Measurements from ENCODE around the gene PPEF1.
A peak's percentile ranks its signal among the peaks of the same experiment; 100 is the strongest.

The PPEF1 gene, protein sequence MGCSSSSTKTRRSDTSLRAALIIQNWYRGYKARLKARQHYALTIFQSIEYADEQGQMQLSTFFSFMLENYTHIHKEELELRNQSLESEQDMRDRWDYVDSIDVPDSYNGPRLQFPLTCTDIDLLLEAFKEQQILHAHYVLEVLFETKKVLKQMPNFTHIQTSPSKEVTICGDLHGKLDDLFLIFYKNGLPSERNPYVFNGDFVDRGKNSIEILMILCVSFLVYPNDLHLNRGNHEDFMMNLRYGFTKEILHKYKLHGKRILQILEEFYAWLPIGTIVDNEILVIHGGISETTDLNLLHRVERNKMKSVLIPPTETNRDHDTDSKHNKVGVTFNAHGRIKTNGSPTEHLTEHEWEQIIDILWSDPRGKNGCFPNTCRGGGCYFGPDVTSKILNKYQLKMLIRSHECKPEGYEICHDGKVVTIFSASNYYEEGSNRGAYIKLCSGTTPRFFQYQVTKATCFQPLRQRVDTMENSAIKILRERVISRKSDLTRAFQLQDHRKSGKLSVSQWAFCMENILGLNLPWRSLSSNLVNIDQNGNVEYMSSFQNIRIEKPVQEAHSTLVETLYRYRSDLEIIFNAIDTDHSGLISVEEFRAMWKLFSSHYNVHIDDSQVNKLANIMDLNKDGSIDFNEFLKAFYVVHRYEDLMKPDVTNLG

GRCh38 chrX:18707426-18708049 lies at the start of gene PPEF1:
TSS of gene PPEF1 (plus strand) at chrX:18707645. CDS start at chrX:18707781, 136 bp downstream.
- DNase-seq, result no peak

DNA sequence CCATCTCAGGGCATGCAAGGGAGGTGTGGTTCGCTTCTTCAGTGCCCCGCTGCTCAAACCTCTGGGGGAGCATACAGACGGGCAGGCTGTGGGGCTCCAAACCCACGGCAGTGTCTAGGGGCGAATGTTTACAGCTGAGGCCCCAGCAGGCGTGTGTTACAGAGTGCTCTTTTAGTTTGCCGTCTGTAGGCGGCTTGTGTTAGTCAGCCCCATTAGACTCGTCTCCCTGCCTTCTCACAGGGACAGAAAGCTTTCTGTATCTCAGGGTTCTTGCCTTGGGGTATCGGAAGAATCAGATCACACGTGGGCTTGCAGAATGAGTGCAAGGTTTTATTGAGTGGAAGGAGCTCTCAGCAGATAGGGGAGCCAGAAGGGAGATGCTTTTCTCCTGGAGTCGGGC lies 46.2 kb upstream of the PPEF1 start:
- no peak for DNase-seq

- DNase-seq, result no peak
Measured at GRCh38 chrX:18664947-18665346, 42.5 kb upstream of the PPEF1 start.

- no peak for DNase-seq
Measured at GRCh38 chrX:18666614-18667013, 40.8 kb upstream of the PPEF1 start.

DNA sequence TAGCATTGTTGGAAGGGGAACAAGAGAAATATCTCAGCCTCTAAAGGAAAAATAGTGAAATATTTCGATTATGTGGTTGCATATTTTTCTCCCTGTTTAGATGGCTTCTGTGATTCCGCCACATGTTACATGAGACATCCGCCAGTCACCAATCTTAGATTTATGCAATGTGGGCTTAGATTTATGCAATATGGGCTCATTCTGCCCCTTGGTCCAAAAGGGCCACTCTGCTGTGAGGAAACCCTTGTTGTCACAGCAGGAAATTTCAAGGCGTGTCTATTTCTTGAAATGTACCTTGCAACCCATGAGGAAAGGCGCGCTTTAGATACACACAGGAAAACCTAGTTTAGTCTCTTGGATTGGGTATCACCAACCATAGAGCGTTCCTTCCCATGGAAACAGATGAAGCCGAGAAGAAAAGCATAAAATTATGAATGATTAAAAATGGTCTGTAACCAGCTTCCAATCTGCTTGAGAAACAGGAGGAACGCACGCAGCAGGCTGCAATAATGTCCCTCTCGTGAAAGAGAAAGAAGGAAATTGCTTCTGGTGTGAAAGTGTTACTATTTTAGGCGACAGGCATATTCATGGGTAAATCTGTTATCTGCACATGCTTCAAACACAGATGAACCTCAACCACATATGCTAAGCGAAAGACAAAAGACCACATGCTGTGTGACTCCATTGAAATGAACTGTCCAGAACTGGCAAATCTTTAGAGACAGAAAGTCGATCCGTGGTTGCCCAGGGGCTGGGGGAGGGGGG lies 39.2 kb upstream of the PPEF1 start:
- no peak for DNase-seq

DNA sequence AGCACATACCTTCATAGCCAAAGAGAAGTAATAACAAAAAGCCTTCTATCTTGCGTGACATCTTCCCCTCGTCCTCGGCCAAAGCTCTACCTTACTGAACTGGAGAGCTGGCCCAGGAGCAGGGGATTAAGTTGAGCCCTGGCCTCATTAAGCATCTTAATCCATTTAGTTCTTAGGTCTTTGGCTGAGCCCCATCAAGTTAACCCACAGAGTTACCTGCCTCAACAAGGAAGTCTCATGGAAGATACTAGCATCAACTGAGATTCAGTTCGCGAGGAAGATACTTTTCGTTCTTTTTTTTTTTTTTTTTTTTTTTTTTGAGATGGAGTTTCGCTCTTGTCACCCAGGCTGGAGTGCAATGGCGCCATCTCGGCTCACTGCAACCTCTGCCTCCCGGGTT lies 35.4 kb upstream of the PPEF1 start, which contains the start of gene RS1:
RS1 (minus strand) TSS at position 101 of the 400 bp plus-strand sequence; CDS start at position 61, 40 bp downstream.
- no peak for DNase-seq

DNA sequence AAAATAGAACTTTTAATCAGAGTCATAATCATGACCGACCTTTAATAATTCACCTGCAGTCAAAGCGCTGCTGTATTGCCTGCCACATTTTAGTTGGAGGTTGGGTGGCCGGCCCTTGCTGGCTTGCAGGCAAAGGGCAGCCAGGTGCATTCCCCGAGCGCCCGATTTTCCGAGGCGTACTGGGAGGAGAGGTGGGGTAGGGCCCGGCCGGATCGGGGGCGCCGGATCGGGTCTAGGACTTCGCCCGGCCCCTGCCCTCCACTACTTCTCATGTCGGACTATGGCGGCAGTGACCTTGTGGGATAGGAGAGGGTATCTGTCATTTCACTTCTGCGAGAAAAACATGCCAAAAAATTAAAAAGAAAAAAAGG lies 33.0 kb upstream of the PPEF1 start:
- DNase-seq, result peak; percentile 0 to 1

- DNase-seq, result peak; percentile 66 to 68
Measured at GRCh38 chrX:18674788-18675735, 32.4 kb upstream of the PPEF1 start.

DNA sequence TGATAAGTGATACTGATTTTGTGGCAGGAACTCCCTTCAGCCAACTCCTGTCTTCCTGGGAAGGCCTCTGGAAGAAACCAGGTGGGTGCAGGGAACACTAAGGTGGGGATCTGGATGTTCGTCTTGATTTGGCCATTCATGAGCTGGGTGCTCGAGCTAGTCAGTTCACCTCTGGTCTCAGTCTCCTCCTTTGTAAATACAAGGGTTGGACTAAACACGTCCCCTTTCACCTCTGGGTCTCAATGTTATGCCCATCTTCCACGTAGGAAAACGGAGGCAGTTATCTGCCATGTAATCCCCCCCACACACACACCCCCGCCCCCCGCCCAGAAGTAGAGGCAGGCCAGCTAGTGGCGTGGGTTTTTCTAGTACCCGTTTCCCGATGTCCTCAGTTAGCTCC lies 31.4 kb upstream of the PPEF1 start:
- no peak for DNase-seq

DNA sequence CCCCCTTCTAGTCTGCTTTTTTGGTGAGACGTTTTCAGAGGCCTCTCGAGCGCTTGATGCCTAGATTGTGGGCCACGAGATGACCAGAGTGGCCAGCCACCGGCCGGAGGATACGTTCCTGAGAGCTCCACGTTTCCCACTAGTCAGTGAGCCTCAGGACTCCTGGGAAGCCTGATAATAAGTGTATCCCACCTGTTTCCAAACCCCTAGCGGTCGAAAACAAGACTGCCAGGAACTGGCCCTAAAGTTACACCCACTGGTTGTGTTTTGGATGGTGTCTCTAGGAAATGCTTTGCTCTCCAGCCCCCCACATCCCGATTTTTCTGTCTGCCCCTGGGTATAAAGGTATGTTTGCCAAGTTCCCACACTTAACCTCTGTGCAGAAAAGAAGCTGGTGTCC lies 31.0 kb upstream of the PPEF1 start:
- no peak for DNase-seq

DNA sequence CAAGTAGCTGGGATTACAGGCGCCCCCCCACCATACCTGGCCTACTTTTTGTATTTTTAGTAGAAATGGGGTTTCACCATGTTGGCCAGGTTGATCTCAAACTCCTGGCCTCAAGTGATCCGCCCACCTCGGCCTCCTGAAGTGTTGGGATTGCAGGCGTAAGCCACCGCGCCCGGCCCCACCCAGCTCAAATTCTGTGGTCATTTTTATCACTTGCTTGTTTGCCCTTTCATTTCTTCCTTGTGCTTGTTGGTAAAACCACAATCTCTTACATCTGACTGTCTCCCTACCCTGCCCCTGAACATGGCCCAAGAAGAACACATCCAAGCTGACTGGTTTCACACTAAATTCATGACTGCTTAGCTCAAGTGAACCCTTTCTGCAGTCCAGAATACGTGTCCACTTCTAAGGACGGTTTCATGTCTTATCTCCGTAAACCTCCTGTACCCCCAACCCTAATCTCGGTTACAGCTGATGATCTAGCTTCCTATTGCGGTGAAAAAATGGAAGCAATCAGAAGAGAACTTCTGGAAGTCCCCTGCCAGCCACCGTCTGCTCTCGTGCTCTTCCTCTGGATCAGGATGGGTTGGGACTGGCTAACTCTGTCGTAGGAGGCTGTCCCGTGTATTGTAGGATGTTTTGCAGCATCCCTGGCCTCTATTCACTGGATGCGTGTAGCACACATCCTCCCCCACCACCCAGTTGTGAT lies 30.1 kb upstream of the PPEF1 start:
- no peak for DNase-seq

GRCh38 chrX:18681996-18682395 lies 25.4 kb upstream of the PPEF1 start:
- no peak for DNase-seq

DNA sequence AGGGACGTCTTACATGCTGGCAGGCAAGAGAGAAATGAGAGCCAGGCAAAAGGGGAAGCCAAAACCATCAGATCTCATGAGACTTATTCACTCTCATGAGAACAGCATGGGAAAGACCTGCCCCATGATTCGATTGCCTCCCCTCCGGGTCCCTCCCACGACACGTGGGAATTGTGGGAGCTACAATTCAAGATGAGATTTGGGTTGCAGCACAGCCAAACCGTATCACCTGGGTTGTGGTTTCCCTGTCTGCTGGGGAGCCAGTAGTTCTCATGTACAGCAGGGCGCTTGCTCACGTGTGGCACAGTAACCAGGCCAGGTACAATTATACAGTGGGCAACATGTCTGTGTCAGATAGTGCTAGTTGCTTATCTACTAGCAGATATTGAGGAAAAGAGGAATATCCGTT lies 24.5 kb upstream of the PPEF1 start:
- no peak for DNase-seq

GRCh38 chrX:18687856-18688495 lies 19.5 kb upstream of the PPEF1 start:
- no peak for DNase-seq

DNA sequence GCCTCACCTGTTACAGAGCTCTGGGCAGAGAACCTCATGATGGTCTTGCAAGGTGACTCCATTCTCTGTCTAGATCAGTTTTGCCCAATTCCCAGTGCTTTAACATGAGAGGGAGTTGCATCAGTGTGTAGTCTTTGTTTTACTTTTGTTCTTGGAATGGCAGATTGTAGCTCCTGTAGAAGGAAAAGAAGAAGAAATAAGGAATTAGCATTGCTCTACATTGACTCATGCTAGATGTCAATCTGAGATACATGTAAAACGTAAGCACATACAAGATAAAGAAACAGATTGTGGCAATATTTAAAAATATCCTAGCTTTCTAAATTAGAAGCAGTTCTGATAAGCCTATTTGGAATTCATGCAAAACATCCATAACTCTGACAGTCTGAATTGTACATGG lies 16.0 kb upstream of the PPEF1 start:
- no peak for DNase-seq

DNA sequence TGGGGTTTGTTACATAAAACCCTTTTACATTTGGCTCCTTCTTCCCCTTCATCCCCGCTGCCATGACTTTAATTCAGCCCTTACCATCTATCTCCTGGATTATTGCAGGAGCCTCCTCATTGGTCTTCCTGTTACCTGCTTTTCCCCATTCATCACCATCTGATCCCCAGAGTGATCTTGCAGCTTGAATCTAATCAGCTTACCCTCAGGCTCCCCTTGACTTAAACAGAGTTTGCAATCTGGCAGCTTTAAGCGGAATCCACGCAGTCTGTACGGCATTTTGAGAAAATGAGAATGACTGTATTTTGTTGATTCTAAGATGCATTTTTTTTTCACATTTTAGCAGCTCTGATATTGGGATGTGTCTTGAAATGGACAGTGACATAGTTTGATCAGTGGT lies 14.9 kb upstream of the PPEF1 start:
- DNase-seq, result no peak

DNA sequence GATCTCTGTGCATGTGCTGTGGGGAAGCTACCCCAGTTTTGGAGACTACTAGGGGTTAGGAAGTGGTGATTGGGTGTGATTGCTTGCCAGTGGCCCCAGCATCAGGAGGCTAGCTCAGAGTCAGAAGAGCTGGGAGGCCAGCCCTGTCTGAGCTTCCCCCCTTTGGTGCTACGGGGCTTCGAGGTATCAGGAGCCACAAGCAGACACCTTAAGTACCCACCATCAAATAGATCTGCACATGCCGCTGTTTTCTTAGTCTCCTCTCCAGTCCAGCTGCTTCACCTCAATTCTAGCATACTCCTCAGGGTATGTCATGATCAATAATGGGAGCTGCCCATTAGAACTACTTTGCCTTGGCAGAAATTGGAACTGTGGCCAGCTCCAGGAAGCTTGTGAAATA lies 10.8 kb upstream of the PPEF1 start:
- DNase-seq, result no peak

DNA sequence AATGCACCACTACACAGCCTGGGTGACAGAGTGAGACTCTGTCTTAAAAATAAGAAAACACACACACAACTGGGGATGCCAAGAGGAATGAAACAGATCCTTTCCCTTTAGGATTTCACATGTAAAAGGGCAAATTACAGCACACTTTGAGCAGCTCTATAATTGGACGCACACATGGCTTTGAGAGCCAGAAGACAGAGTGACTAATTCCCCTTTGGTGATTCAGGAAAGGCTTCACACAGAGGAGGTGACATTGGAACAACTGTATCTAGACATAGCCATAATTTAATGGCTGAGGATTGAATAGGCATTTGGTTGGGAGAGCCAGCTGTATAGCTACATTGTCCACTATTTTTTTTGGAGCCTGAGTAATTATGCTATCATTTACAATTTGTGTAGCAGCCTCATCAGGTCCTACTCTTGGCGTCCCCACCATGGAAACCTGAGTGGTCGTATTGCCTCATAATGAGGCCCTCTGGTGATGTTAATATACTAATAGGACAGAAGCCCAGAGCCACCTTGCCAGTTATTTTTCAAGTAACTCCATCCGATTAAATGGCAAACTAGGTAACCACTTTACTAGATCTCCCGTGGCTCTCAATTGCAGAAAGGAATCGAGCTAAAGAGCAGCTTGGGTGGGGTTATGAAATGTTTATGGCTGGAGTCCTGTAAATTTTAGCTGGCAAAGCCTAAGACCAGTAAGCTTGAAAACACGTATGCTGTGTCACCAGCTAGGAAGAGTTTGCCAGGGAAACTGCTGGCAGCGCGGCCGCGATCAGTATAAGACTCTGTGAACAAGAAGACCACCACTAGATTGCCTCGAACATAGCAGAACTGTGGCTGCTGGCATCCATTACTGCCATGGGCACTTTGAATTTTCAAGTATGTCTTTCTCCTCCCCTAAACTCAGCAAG lies 8.5 kb upstream of the PPEF1 start:
- DNase-seq, result no peak

DNA sequence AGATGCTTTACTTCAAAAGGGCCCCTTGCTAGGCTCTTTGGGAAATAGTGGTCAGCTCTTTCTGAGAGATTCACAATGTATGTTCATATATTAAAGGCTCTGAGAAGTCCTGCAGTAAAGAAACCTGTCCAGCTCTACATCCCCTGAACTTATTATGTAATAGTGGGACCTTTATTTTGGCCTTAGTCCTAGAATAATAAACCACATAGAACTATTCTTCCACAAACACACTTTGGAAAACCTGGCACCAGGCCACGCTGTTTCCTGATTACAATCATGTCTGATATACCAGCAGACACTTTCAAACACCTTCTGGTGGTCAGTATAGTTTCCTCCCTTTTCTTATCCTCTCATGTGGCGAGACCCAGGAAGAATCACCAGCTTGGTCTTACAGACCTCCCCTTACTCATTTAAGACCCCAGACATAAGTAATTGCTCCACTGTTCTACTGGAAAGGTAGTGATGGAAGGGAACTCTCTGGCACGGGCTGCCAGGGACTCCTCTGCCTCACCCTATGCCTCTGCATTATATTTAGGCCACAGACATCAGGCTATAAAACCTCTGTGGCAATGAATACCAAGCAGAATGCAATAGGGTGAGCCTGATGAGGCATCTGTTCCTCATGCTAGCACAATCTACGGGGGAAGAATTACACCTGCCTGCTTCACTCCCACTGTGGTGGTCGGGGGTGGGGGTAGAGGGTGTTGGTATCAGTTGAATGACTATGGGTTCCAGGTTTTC lies 5.7 kb upstream of the PPEF1 start:
- DNase-seq, result no peak
